GM12878 (cell line): ENCODE results near the gene LRP1B. TPM values are rescaled to one million over a fixed set of nuclear protein-coding genes. Genes with fewer than 3 reads are reported as not detected.

Experiments
- ATAC-seq: fragments of 200-7000 bp; cut with Tn5 transposase; 3 replicates; pipeline ENCODE4 v1.9.1; 2020; ENCODE audit warnings: mild to moderate bottlenecking, moderate library complexity
- BruUV-seq: library from RNA; stranded (reverse); fragments of 400-500 nt; replicated peaks from 2 replicates; lab custom pipeline; 2021; lab: Mats Ljungman, UMichigan
- CTCF ChIA-PET: fragments of 300-600 bp; sonication (Branson Sonifier 250); formaldehyde crosslinking; extraction: SDS; loops from one replicate; lab custom pipeline; 2021; ENCODE audit warnings: inconsistent platforms; lab: Yijun Ruan, JAX
- POLR2A ChIA-PET: fragments of 350-600 bp; formaldehyde crosslinking; extraction: SDS; loops from one replicate; lab custom pipeline; 2021; ENCODE audit warnings: inconsistent platforms; lab: Charles Lee
- RAD21 ChIA-PET: fragments of 300-600 bp; sonication (Branson Sonifier 250); formaldehyde crosslinking; loops from one replicate; lab custom pipeline; 2023; ENCODE audit warnings: antibody characterized with exemption; ENCODE audit not compliant: unreplicated experiment; lab: Charles Lee
- SMC1A ChIA-PET: fragments of 300-600 bp; sonication (Branson Sonifier 250); formaldehyde crosslinking; loops from one replicate; lab custom pipeline; 2023; ENCODE audit not compliant: unreplicated experiment, uncharacterized antibody; lab: Charles Lee
- DNase-seq: peaks from one replicate; pipeline ENCODE4 v3.0.0-alpha.2; 2011; ENCODE audit warnings: low read depth, low spot score
- FAIRE-seq: peaks from 3 replicates; lab custom pipeline; 2011; peaks lifted over from hg19 to GRCh38; lab: Jason Lieb, UNC
- H2AFZ ChIP-seq: 2 replicates; pipeline ENCODE4 v1.6.0; 2011; ENCODE audit warnings: low read depth, low read length, control low read depth; ENCODE audit not compliant: control insufficient read depth
- H3K27ac ChIP-seq: 2 replicates; pipeline ENCODE4 v1.5.1; 2011; ENCODE audit warnings: control low read depth; ENCODE audit not compliant: control insufficient read depth, insufficient read depth
- H3K27me3 ChIP-seq, 2 experiments: replicated peaks in 1 of 2; 2 replicates each; pipeline versions ENCODE4 v1.6.0 to v1.6.1; 2011; ENCODE audit warnings: low read length in 1 of 2; ENCODE audit not compliant: control insufficient read depth in 2 of 2, insufficient read depth in 2 of 2
- H3K36me3 ChIP-seq, 2 experiments: 2 replicates each; pipeline ENCODE4 v1.5.1; 2011; ENCODE audit warnings: low read length in 1 of 2; ENCODE audit not compliant: control insufficient read depth in 2 of 2, insufficient read depth in 2 of 2
- H3K4me1 ChIP-seq: 2 replicates; pipeline ENCODE4 v1.6.1; 2011; ENCODE audit warnings: mild to moderate bottlenecking, low read length, moderate library complexity, mixed read lengths; ENCODE audit not compliant: control insufficient read depth, insufficient read depth
- H3K4me2 ChIP-seq: 2 replicates; pipeline ENCODE4 v1.6.0; 2011; ENCODE audit warnings: control low read depth; ENCODE audit not compliant: control insufficient read depth, insufficient read depth
- H3K4me3 ChIP-seq: fragments of 200-600 bp; sonication (generic); 2 replicates; pipeline ENCODE4 v1.5.1; 2016
- H3K79me2 ChIP-seq: 2 replicates; pipeline ENCODE4 v1.6.0; 2011; ENCODE audit warnings: low read length; ENCODE audit not compliant: control insufficient read depth, insufficient read depth
- H3K9ac ChIP-seq: 2 replicates; pipeline ENCODE4 v1.8.0; 2011; ENCODE audit warnings: low read length, control low read depth, mixed read lengths; ENCODE audit not compliant: control insufficient read depth, insufficient read depth
- H3K9me3 ChIP-seq: replicated peaks from 3 replicates; pipeline ENCODE4 v1.5.1; 2011; ENCODE audit warnings: mild to moderate bottlenecking, low read length; ENCODE audit not compliant: control insufficient read depth, insufficient read depth
- H4K20me1 ChIP-seq: 2 replicates; pipeline ENCODE4 v1.6.0; 2011; ENCODE audit not compliant: control insufficient read depth, insufficient read depth
- CREM ChIP-seq: IDR thresholded peaks from 2 replicates; pipeline ENCODE4 v1.6.1; 2014; ENCODE audit warnings: antibody characterized with exemption, low read depth
- POLR2AphosphoS5 ChIP-seq: IDR thresholded peaks from 2 replicates; pipeline ENCODE4 v1.6.1; 2011; ENCODE audit warnings: mild to moderate bottlenecking, low read length, inconsistent platforms
- USF1 ChIP-seq: IDR thresholded peaks from 2 replicates; pipeline ENCODE4 v1.6.1; 2011; ENCODE audit warnings: borderline replicate concordance, low read depth, mild to moderate bottlenecking, moderate library complexity, mixed read lengths, low read length; ENCODE audit not compliant: insufficient read depth; ENCODE audit errors: extremely low read length
- ZNF687 ChIP-seq: fragments of 450-650 bp; IDR thresholded peaks from 2 replicates; pipeline ENCODE4 v1.6.1; 2017; ENCODE audit warnings: mild to moderate bottlenecking, moderate library complexity
- WGBS: methylation state at CpG from one replicate; pipeline ENCODE4 v1.1.6; 2016; ENCODE audit warnings: low lambda C conversion rate; ENCODE audit not compliant: insufficient replicate concordance, insufficient coverage; ENCODE audit errors: missing lambda C conversion rate; 5-methylcytosine and 5-hydroxymethylcytosine counted together
- in situ Hi-C: fragments of 300-500 bp; cut with MboI; formaldehyde crosslinking; loops from 9 replicates; pipeline ENCODE4 v1.14.3; 2018; ENCODE audit warnings: mixed read lengths
- intact Hi-C: fragments of 100-400 bp; cut with micrococcal nuclease; formaldehyde crosslinking; loops from one replicate; pipeline ENCODE4 v1.14.2; 2022; ENCODE audit not compliant: unreplicated experiment
- polyA plus RNA-seq, 11 experiments: library from polyadenylated mRNA; depleted of rRNA in 4 of 11; unstranded in 6 of 11; stranded (reverse) in 5 of 11; fragments of >200 nt; fragmentation: Nextera tagmentation in 4 of 11; fragmentation: Illumina TruSeq in 1 of 11; extraction: Ambion mirVana in 4 of 11; extraction: Trizol in 1 of 11; gene quantifications; 1 replicate in 1 of 11; 2 replicates in 10 of 11; pipeline versions ENCODE4 v1.2.1 to v1.2.3, GENCODE V29; 2011 to 2016; ENCODE audit warnings: inconsistent platforms in 2 of 11, missing spikeins in 2 of 11, low read depth in 1 of 11
- total RNA-seq, 4 experiments: library from RNA; depleted of rRNA in 3 of 4; stranded (reverse); fragments of >200 nt in 3 of 4; fragmentation: Illumina TruSeq in 1 of 4; extraction: Trizol in 1 of 4; gene quantifications; 2 replicates each; pipeline versions ENCODE4 v1.2.1 to v1.2.3, GENCODE V29; 2013 to 2021

The LRP1B gene
- total and polyA plus RNA-seq, 10 of the 15 experiments (the other 5 are each of a cell fraction or from before 2014, with no cell fraction given) = under 0.01 to 0.06 (median 0.03) TPM; not detected in 5

- no peak for TF ChIP-seq ZNF687
- TF ChIP-seq, all 136 proteins: peak for 0
Measured at GRCh38 chr2:140929849-140930248, 1201.0 kb downstream of the LRP1B start (continued).

DNA sequence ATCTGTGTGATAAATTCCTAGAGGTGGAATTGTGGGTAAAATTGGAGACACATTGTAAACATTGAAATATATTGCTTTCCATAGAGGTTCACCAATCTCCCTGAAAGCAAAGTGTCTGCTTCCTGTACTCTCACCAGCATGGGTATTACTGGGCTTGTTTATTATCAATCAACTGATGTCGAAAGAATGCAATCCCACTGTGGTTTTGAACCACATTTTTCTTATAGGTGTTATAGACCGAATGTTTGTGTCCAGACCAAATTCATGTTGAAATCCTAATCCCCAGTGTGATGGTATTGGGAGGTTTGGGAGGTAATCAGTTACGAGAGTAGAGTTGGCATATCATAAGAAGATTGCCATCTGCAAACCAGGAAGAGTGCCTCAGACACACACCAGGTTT is 1212.4 kb downstream of the LRP1B start:
- ChIA-PET CTCF (no interaction called here), RAD21 (no interaction called here)

More for the DNA sequence above, 1212.4 kb downstream of the LRP1B start:
- WGBS = 0% methylated on average over 3 of the region's 3 CpGs
- H3K36me3 ChIP-seq = no peaks in the 10 kb centered on the region
- intact Hi-C loops = no loop called here
- DNase-seq (no peak), ATAC-seq (no peak), FAIRE-seq (no peak)
- no peak for TF ChIP-seq CREM
- TF ChIP-seq POLR2AphosphoS5 = no peak
- TF ChIP-seq USF1 = no peak
- H3K27me3 ChIP-seq = no peaks in the 10 kb centered on the region
- ChIA-PET POLR2A (interaction anchor here (0.5 kb wide), 1 partner anchor 225 kb away, joined by 4 read pairs; no protein-coding TSS in a partner anchor), SMC1A (no interaction called here)
- no peaks in the 10 kb centered on the region for H4K20me1 ChIP-seq
- no peak overlapping the region for H3K9ac ChIP-seq
- H3K9me3 ChIP-seq = no peaks in the 10 kb centered on the region
- H3K4me2 ChIP-seq = no peak overlapping the region
- no peak overlapping the region for H3K27ac ChIP-seq
- no TSS peak for BruUV-seq
- H3K79me2 ChIP-seq = no peaks in the 10 kb centered on the region
- H2AFZ ChIP-seq = no peak overlapping the region
- in situ Hi-C loops = no loop called here
- no peak overlapping the region for H3K4me3 ChIP-seq
- H3K4me1 ChIP-seq = no peaks in the 10 kb centered on the region
